ENCODE measurements around the gene LTO1.

- no peak for TF ChIP-seq POLR2A (IDR thresholded peaks at IDR 0.05; ENCODE audit: low read length)
- TF ChIP-seq GATA1 (IDR thresholded peaks at IDR 0.05; ENCODE audit: low read depth, low read length) = no peak
These were observed 16.3 kb downstream of the LTO1 start for GRCh38 chr11:69658626-69659450.

Data from erythroblast (primary cell).